HEK293 (cell line): ENCODE measurements around the gene CAV1.
A peak's percentile ranks its signal among the peaks of the same experiment; 100 is the strongest.

Source experiments
- CTCF ChIA-PET: fragments of 350-600 bp; formaldehyde crosslinking; extraction: SDS; loops from one replicate; lab custom pipeline; 2021; ENCODE audit warnings: antibody characterized with exemption; lab: Yijun Ruan, JAX
- POLR2A ChIA-PET: fragments of 300-600 bp; formaldehyde crosslinking; extraction: SDS; loops from one replicate; lab custom pipeline; 2020; ENCODE audit warnings: antibody characterized with exemption, inconsistent platforms; lab: Yijun Ruan, JAX
- H3K27ac ChIP-seq: fragments of 200-500 bp; sonication (Bioruptor generic); 2 replicates; pipeline ENCODE4 v1.5.1; 2014; ENCODE audit warnings: low read depth, low read length, control low read depth, inconsistent platforms; ENCODE audit errors: extremely low read depth
- H3K36me3 ChIP-seq, 2 experiments: fragments of 200-500 bp in 1 of 2; sonication (Bioruptor generic) in 1 of 2; 1 replicate in 1 of 2; 2 replicates in 1 of 2; pipeline ENCODE4 v1.5.1; 2014 to 2017; ENCODE audit warnings: inconsistent platforms in 2 of 2, low read length in 2 of 2; ENCODE audit not compliant: control insufficient read depth in 2 of 2, insufficient read depth in 1 of 2
- H3K4me1 ChIP-seq: fragments of 200-500 bp; sonication (Bioruptor generic); 2 replicates; pipeline ENCODE4 v1.5.1; 2014; ENCODE audit warnings: mild to moderate bottlenecking, low read length, inconsistent platforms; ENCODE audit not compliant: control insufficient read depth, insufficient read depth
- H3K4me3 ChIP-seq: 2 replicates; pipeline ENCODE4 v1.5.1; 2011; ENCODE audit warnings: low read depth, mild to moderate bottlenecking, control low read depth, low read length, moderate library complexity
- H3K9me3 ChIP-seq: fragments of 200-500 bp; sonication (Bioruptor generic); 2 replicates; pipeline ENCODE4 v1.5.1; 2014; ENCODE audit warnings: low read depth, low read length, inconsistent platforms; ENCODE audit not compliant: control insufficient read depth, insufficient read depth
- EGR2 ChIP-seq: fragments of 450-650 bp; formaldehyde crosslinking; IDR thresholded peaks from 2 replicates; pipeline ENCODE4 v1.5.1; 2016; ENCODE audit warnings: low read depth, missing biosample characterization, missing genetic modification characterization
- HOXA7 ChIP-seq: sonication (generic); formaldehyde crosslinking; IDR thresholded peaks from 2 replicates; pipeline ENCODE4 v1.8.1; 2022; ENCODE audit warnings: missing genetic modification reagents, borderline replicate concordance
- MZF1 ChIP-seq: fragments of 450-650 bp; formaldehyde crosslinking; IDR thresholded peaks from 2 replicates; pipeline ENCODE4 v1.5.1; 2017; ENCODE audit warnings: missing biosample characterization, missing genetic modification characterization, borderline replicate concordance
- PBX3 ChIP-seq: sonication (generic); formaldehyde crosslinking; IDR thresholded peaks from 2 replicates; pipeline ENCODE4 v1.8.1; 2022; ENCODE audit warnings: mild to moderate bottlenecking, moderate library complexity, missing genetic modification reagents
- SCRT1 ChIP-seq: fragments of 450-650 bp; formaldehyde crosslinking; IDR thresholded peaks from 2 replicates; pipeline ENCODE4 v1.5.1; 2016; ENCODE audit warnings: missing biosample characterization, missing genetic modification characterization, borderline replicate concordance
- ZBTB26 ChIP-seq: fragments of 450-650 bp; formaldehyde crosslinking; optimal IDR thresholded peaks from 2 replicates; pipeline ENCODE3; 2016; ENCODE audit warnings: missing biosample characterization, mild to moderate bottlenecking, missing genetic modification characterization
- ZBTB49 ChIP-seq: fragments of 450-650 bp; formaldehyde crosslinking; IDR thresholded peaks from 2 replicates; pipeline ENCODE4 v1.5.1; 2016; ENCODE audit warnings: missing biosample characterization, missing genetic modification characterization, low read depth
- ZEB2 ChIP-seq: fragments of 450-650 bp; formaldehyde crosslinking; IDR thresholded peaks from 2 replicates; pipeline ENCODE4 v1.5.1; 2016; ENCODE audit warnings: missing biosample characterization, missing genetic modification characterization
- ZFP41 ChIP-seq: fragments of 450-650 bp; formaldehyde crosslinking; IDR thresholded peaks from 2 replicates; pipeline ENCODE4 v1.5.1; 2016; ENCODE audit warnings: missing biosample characterization, missing genetic modification characterization, borderline replicate concordance
- ZNF10 ChIP-seq: fragments of 450-650 bp; formaldehyde crosslinking; IDR thresholded peaks from 2 replicates; pipeline ENCODE4 v1.5.1; 2017; ENCODE audit warnings: missing biosample characterization, missing genetic modification characterization
- ZNF112 ChIP-seq: fragments of 450-650 bp; formaldehyde crosslinking; IDR thresholded peaks from 2 replicates; pipeline ENCODE4 v1.5.0; 2017; ENCODE audit warnings: missing biosample characterization, missing genetic modification characterization
- ZNF202 ChIP-seq: fragments of 450-650 bp; formaldehyde crosslinking; IDR thresholded peaks from 2 replicates; pipeline ENCODE4 v1.5.1; 2016; ENCODE audit warnings: missing biosample characterization, missing genetic modification characterization, borderline replicate concordance
- ZNF239 ChIP-seq: fragments of 450-650 bp; formaldehyde crosslinking; IDR thresholded peaks from 2 replicates; pipeline ENCODE4 v1.5.1; 2016; ENCODE audit warnings: missing biosample characterization, missing genetic modification characterization
- ZNF266 ChIP-seq: fragments of 450-650 bp; formaldehyde crosslinking; IDR thresholded peaks from 2 replicates; pipeline ENCODE4 v1.5.1; 2016; ENCODE audit warnings: missing biosample characterization, missing genetic modification characterization, low read depth
- ZNF302 ChIP-seq: fragments of 450-650 bp; formaldehyde crosslinking; IDR thresholded peaks from 2 replicates; pipeline ENCODE4 v1.5.1; 2016; ENCODE audit warnings: missing biosample characterization, missing genetic modification characterization, low read depth
- ZNF366 ChIP-seq: fragments of 450-650 bp; formaldehyde crosslinking; conservative IDR thresholded peaks from 2 replicates; pipeline ENCODE4 v1.5.1; 2016; ENCODE audit warnings: missing biosample characterization, missing genetic modification characterization
- ZNF558 ChIP-seq: fragments of 450-650 bp; formaldehyde crosslinking; IDR thresholded peaks from 2 replicates; pipeline ENCODE4 v1.5.1; 2016; ENCODE audit warnings: missing biosample characterization, missing genetic modification characterization
- ZNF585B ChIP-seq: fragments of 450-650 bp; formaldehyde crosslinking; IDR thresholded peaks from 2 replicates; pipeline ENCODE4 v1.5.1; 2016; ENCODE audit warnings: missing biosample characterization, missing genetic modification characterization
- ZNF623 ChIP-seq: fragments of 450-650 bp; formaldehyde crosslinking; IDR thresholded peaks from 2 replicates; pipeline ENCODE4 v1.5.1; 2016; ENCODE audit warnings: missing biosample characterization, missing genetic modification characterization
- ZNF654 ChIP-seq: fragments of 450-650 bp; formaldehyde crosslinking; IDR thresholded peaks from 2 replicates; pipeline ENCODE4 v1.5.1; 2016; ENCODE audit warnings: low read depth, missing biosample characterization, missing genetic modification characterization
- ZNF664 ChIP-seq: fragments of 450-650 bp; formaldehyde crosslinking; IDR thresholded peaks from 2 replicates; pipeline ENCODE4 v1.5.1; 2016; ENCODE audit warnings: missing biosample characterization, missing genetic modification characterization
- ZNF677 ChIP-seq: fragments of 450-650 bp; IDR thresholded peaks from 2 replicates; pipeline ENCODE4 v1.5.0; 2018; ENCODE audit warnings: missing biosample characterization, mild to moderate bottlenecking, missing genetic modification characterization, moderate library complexity
- ZNF791 ChIP-seq: fragments of 450-650 bp; formaldehyde crosslinking; IDR thresholded peaks from 2 replicates; pipeline ENCODE4 v1.5.1; 2016; ENCODE audit warnings: missing biosample characterization, missing genetic modification characterization
- ZSCAN23 ChIP-seq: fragments of 450-650 bp; formaldehyde crosslinking; IDR thresholded peaks from 2 replicates; pipeline ENCODE4 v1.5.1; 2016; ENCODE audit warnings: missing biosample characterization, missing genetic modification characterization
- TF ChIP-seq, protein P1 (sequence below): fragments of 450-650 bp; formaldehyde crosslinking; IDR thresholded peaks from 2 replicates; pipeline ENCODE4 v1.5.1; 2016; ENCODE audit warnings: missing biosample characterization, missing genetic modification characterization
- TF ChIP-seq, protein P2 (sequence below): fragments of 450-650 bp; formaldehyde crosslinking; IDR thresholded peaks from 2 replicates; pipeline ENCODE4 v1.5.1; 2016; ENCODE audit warnings: missing biosample characterization, missing genetic modification characterization

Gene CAV1

DNA sequence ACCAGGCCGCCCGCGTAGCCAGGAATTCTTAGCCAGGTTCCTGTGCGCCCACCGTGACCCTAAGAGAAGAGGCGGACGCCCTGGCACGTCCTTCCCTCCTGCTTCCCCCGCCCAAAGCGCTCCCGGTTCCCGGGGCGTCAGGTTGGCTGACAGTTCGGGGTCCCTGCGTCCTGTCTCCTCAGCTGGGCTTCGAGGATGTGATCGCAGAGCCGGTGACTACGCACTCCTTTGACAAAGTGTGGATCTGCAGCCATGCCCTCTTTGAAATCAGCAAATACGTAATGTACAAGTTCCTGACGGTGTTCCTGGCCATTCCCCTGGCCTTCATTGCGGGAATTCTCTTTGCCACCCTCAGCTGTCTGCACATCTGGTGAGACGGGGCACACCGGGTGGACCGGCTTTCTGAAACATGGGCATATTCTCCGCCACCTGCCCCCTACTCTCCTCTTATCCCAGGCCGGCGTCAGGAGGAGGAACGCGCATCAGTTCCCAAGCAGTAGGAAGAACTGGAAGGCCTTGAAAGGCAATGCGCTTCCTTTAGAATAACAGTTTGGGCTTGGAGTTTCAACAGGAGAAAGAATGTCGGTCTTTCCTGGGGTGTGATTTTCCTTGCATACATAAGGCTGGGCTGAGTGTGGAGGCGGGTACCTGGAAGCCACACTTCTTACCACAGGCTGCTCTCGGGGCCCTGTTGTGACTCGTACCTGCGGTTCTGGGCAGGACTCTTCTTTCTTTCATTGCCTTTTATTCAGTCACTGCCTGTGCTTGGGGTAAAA is 24.6 kb upstream of the CAV1 start (continued):
- TF ChIP-seq, protein P1, sequence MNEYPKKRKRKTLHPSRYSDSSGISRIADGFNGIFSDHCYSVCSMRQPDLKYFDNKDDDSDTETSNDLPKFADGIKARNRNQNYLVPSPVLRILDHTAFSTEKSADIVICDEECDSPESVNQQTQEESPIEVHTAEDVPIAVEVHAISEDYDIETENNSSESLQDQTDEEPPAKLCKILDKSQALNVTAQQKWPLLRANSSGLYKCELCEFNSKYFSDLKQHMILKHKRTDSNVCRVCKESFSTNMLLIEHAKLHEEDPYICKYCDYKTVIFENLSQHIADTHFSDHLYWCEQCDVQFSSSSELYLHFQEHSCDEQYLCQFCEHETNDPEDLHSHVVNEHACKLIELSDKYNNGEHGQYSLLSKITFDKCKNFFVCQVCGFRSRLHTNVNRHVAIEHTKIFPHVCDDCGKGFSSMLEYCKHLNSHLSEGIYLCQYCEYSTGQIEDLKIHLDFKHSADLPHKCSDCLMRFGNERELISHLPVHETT (tag by site-specific recombination), result no peak
- TF ChIP-seq, protein P2, sequence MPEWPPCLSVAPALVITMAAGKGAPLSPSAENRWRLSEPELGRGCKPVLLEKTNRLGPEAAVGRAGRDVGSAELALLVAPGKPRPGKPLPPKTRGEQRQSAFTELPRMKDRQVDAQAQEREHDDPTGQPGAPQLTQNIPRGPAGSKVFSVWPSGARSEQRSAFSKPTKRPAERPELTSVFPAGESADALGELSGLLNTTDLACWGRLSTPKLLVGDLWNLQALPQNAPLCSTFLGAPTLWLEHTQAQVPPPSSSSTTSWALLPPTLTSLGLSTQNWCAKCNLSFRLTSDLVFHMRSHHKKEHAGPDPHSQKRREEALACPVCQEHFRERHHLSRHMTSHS (tag by site-specific recombination), result no peak
- TF ChIP-seq ZFP41 (tag by site-specific recombination) (no peak), ZNF585B (tag by site-specific recombination) (no peak), ZNF266 (tag by site-specific recombination) (no peak), SCRT1 (peak; percentile 36; the same call in 1 of the 2 replicates), ZNF202 (no peak), ZBTB26 (tag by site-specific recombination) (peak; percentile 57), ZNF791 (tag by site-specific recombination) (no peak), ZNF677 (tag by site-specific recombination) (no peak), ZNF112 (tag by site-specific recombination) (no peak), ZNF654 (no peak), MZF1 (tag by site-specific recombination) (no peak), ZSCAN23 (tag by site-specific recombination) (no peak), PBX3 (CRISPR knock-in tag) (no peak), HOXA7 (CRISPR knock-in tag) (no peak), ZNF239 (tag by site-specific recombination) (no peak), ZNF302 (tag by site-specific recombination) (no peak)
- TF ChIP-seq, all 188 proteins: peak for 29

- TF ChIP-seq ZBTB49 (tag by site-specific recombination) (no peak), EGR2 (tag by site-specific recombination) (no peak), ZEB2 (tag by site-specific recombination) (peak; percentile 47; the same call in 1 of the 2 replicates), ZNF664 (tag by site-specific recombination) (peak; percentile 86), ZNF623 (tag by site-specific recombination) (0 out of 2 replicates have a peak, but pooled peaks have one; percentile 8), ZNF366 (tag by site-specific recombination) (peak; percentile 44; the same call in 1 of the 2 replicates), ZNF10 (tag by site-specific recombination) (peak; percentile 72), ZNF558 (tag by site-specific recombination) (0 out of 2 replicates have a peak, but pooled peaks have one; percentile 12)
- Histone ChIP-seq H3K36me3 (peaks cover 6 to 7% of the 10 kb centered on the region in 2 experiments; a peak in 2 of 3 replicates), H3K4me3 (no peak overlapping the region), H3K27ac (no peak overlapping the region), H3K4me1 (peaks cover 4% of the 10 kb centered on the region; the same call in 1 of the 2 replicates), H3K9me3 (no peaks in the 10 kb centered on the region)
- POLR2A ChIA-PET, result interaction anchor here (1.0 to 1.5 kb wide), 3 partner anchors 8 to 291 kb away, joined by 3 to 4 read pairs (median 3); partner anchors contain the start of gene TES
- CTCF ChIA-PET, result interaction anchor here (0.7 to 1.1 kb wide), 4 partner anchors 14 to 321 kb away, joined by 3 to 4 read pairs (median 3); no protein-coding TSS in a partner anchor
Observed at GRCh38 chr7:116501425-116502167, 23.2 kb upstream of the CAV1 start.
